HG03196 (cell line): ENCODE data around the gene AMMECR1.

Source experiments
- ATAC-seq: cut with Tn5 transposase; IDR thresholded peaks from one replicate; pipeline ENCODE4 v1.9.1; 2021; ENCODE audit not compliant: unreplicated experiment

AMMECR1 gene

GRCh38 chrX:110311437-110312230 is 6.3 kb downstream of the AMMECR1 start:
- ATAC-seq, result no peak

- peak; percentile 89 for ATAC-seq
Measured at GRCh38 chrX:110310896-110311295, 7.0 kb downstream of the AMMECR1 start.

GRCh38 chrX:110310000-110310790 is 7.7 kb downstream of the AMMECR1 start:
- ATAC-seq, result no peak

- ATAC-seq, result no peak
Measured at GRCh38 chrX:110308220-110308619, 9.7 kb downstream of the AMMECR1 start.

- no peak for ATAC-seq
Measured at GRCh38 chrX:110304884-110305283, 13.0 kb downstream of the AMMECR1 start.

- no peak for ATAC-seq
Measured at GRCh38 chrX:110304371-110304770, 13.5 kb downstream of the AMMECR1 start.

- no peak for ATAC-seq
Measured at GRCh38 chrX:110302975-110303374, 14.9 kb downstream of the AMMECR1 start.

- ATAC-seq, result no peak
Measured at GRCh38 chrX:110301194-110301593, 16.7 kb downstream of the AMMECR1 start.

- no peak for ATAC-seq
Measured at GRCh38 chrX:110294087-110294486, 23.8 kb downstream of the AMMECR1 start.

- no peak for ATAC-seq
Measured at GRCh38 chrX:110293658-110294057, 24.2 kb downstream of the AMMECR1 start.

GRCh38 chrX:110287605-110288004 is 30.3 kb downstream of the AMMECR1 start:
- ATAC-seq, result no peak

- no peak for ATAC-seq
Measured at GRCh38 chrX:110286106-110286505, 31.8 kb downstream of the AMMECR1 start.

- ATAC-seq, result no peak
Measured at GRCh38 chrX:110284159-110284558, 33.7 kb downstream of the AMMECR1 start.

GRCh38 chrX:110282922-110283321 is 35.0 kb downstream of the AMMECR1 start:
- ATAC-seq, result no peak

GRCh38 chrX:110281377-110281776 is 36.5 kb downstream of the AMMECR1 start:
- no peak for ATAC-seq

- ATAC-seq, result no peak
Measured at GRCh38 chrX:110280954-110281353, 36.9 kb downstream of the AMMECR1 start.

GRCh38 chrX:110277609-110278008 is 40.3 kb downstream of the AMMECR1 start:
- no peak for ATAC-seq

- peak; percentile 91 for ATAC-seq
Measured at GRCh38 chrX:110276778-110277177, 41.1 kb downstream of the AMMECR1 start.

GRCh38 chrX:110268886-110269285 is 49.0 kb downstream of the AMMECR1 start:
- no peak for ATAC-seq

GRCh38 chrX:110268395-110268794 is 49.5 kb downstream of the AMMECR1 start:
- no peak for ATAC-seq

- ATAC-seq, result no peak
Measured at GRCh38 chrX:110267874-110268273, 50.0 kb downstream of the AMMECR1 start.

- ATAC-seq, result no peak
Measured at GRCh38 chrX:110265661-110266060, 52.2 kb downstream of the AMMECR1 start.
